CD4-positive, alpha-beta T cell (primary cell): Measurements from ENCODE around the gene USH1G. TPM values are rescaled to one million over a fixed set of nuclear protein-coding genes. Genes with fewer than 3 reads are reported as not detected.

ENCODE experiments used
- ATAC-seq: fragments of 200-7000 bp; cut with Tn5 transposase; one replicate; pipeline ENCODE4 v1.10.0; 2022; ENCODE audit warnings: mild to moderate bottlenecking; ENCODE audit not compliant: poor library complexity
- CTCF ChIA-PET: fragments of 350-600 bp; sonication (Branson Sonifier 250); formaldehyde crosslinking; loops from one replicate; lab custom pipeline; 2021; ENCODE audit warnings: antibody characterized with exemption, inconsistent platforms; lab: Charles Lee
- POLR2A ChIA-PET: fragments of 350-600 bp; sonication (Branson Sonifier 250); formaldehyde crosslinking; loops from one replicate; lab custom pipeline; 2021; ENCODE audit warnings: antibody characterized with exemption, inconsistent platforms; lab: Charles Lee
- DNase-seq, 14 experiments: peaks; one replicate each; pipeline ENCODE4 v3.0.0-alpha.2; 2013 to 2020; ENCODE audit warnings: mixed read lengths in 2 of 14
- H3K27ac ChIP-seq, 2 donors: one replicate each; pipeline versions ENCODE4 v1.5.1 to v1.7.0; 2013; ENCODE audit warnings: low read length in 2 of 2, low read depth in 1 of 2, mild to moderate bottlenecking in 1 of 2
- H3K27me3 ChIP-seq, 2 experiments: 1 replicate in 1 of 2; 2 replicates in 1 of 2; pipeline versions ENCODE4 v1.6.1 to v1.7.0; 2013; ENCODE audit warnings: low read length in 2 of 2, control low read depth in 1 of 2, mild to moderate bottlenecking in 1 of 2, moderate library complexity in 1 of 2; ENCODE audit not compliant: insufficient read depth in 2 of 2, control insufficient read depth in 1 of 2
- H3K36me3 ChIP-seq: one replicate; pipeline ENCODE4 v1.6.1; 2013; ENCODE audit warnings: low read length, control low read depth; ENCODE audit not compliant: insufficient read depth
- H3K4me1 ChIP-seq: one replicate; pipeline ENCODE4 v1.6.1; 2013; ENCODE audit warnings: low read length, control low read depth; ENCODE audit not compliant: insufficient read depth
- H3K4me3 ChIP-seq: one replicate; pipeline ENCODE4 v1.5.1; 2013; ENCODE audit warnings: mild to moderate bottlenecking, low read length, moderate library complexity
- H3K9me3 ChIP-seq, 2 experiments: 1 replicate in 1 of 2; 2 replicates in 1 of 2; pipeline versions ENCODE4 v1.6.1 to v1.7.0; 2013; ENCODE audit warnings: low read length in 2 of 2, mild to moderate bottlenecking in 2 of 2, control low read depth in 1 of 2, moderate library complexity in 1 of 2; ENCODE audit not compliant: control insufficient read depth in 1 of 2, insufficient read depth in 1 of 2
- H3K27ac Mint-ChIP-seq: one replicate; pipeline ENCODE4 v1.8.0; 2020; ENCODE audit warnings: mixed read lengths
- H3K27me3 Mint-ChIP-seq: one replicate; pipeline ENCODE4 v1.8.0; 2021; ENCODE audit warnings: mixed read lengths
- H3K36me3 Mint-ChIP-seq: one replicate; pipeline ENCODE4 v1.8.0; 2021; ENCODE audit warnings: low read depth, mixed read lengths
- H3K4me1 Mint-ChIP-seq: one replicate; pipeline ENCODE4 v1.8.0; 2021; ENCODE audit warnings: low read depth, mixed read lengths
- H3K4me3 Mint-ChIP-seq: one replicate; pipeline ENCODE4 v1.8.0; 2020; ENCODE audit warnings: mild to moderate bottlenecking, mixed read lengths
- H3K9me3 Mint-ChIP-seq: one replicate; pipeline ENCODE4 v1.8.0; 2020; ENCODE audit warnings: mixed read lengths
- intact Hi-C, 2 experiments: fragments of 100-400 bp; cut with DNase I in 1 of 2; cut with micrococcal nuclease in 1 of 2; formaldehyde crosslinking; loops; one replicate each; pipeline versions ENCODE4 v1.15.1 to v1.9.0; 2023 to 2025; cut with DNase I, micrococcal nuclease
- total RNA-seq, 174 experiments: library from RNA in 2 of 174; stranded (reverse) in 2 of 174; gene quantifications; one replicate each; pipeline ENCODE4 v1.2.3 and lab custom pipeline; 2021 to 2026
- TF ChIP-seq, protein P1 (sequence below): fragments of 200-600 bp; IDR thresholded peaks from one replicate; pipeline ENCODE4 v1.8.0; 2022; ENCODE audit warnings: antibody characterized with exemption, mild to moderate bottlenecking

USH1G gene
- total RNA-seq, 2 experiments from 2014 or later: not detected

- Mint-ChIP-seq H3K27ac (no peak overlapping the region), H3K4me1 (peaks cover 4% of the 10 kb centered on the region), H3K4me3 (no peak overlapping the region), H3K27me3 (no peaks in the 10 kb centered on the region), H3K36me3 (no peaks in the 10 kb centered on the region), H3K9me3 (no peaks in the 10 kb centered on the region)
- H3K9me3 ChIP-seq: no peaks in the 10 kb centered on the region
- H3K36me3 ChIP-seq: no peaks in the 10 kb centered on the region
- ATAC-seq (peak; percentile 59), DNase-seq (peak; percentile 61 to 85 (median 74))
- no peak overlapping the region for H3K27ac ChIP-seq
- ChIA-PET POLR2A (interaction anchor here (1.0 kb wide), 1 partner anchor 25 kb away, joined by 3 read pairs; no protein-coding TSS in a partner anchor), CTCF (interaction anchor here (0.6 to 2.6 kb wide), 21 partner anchors 12 to 301 kb away, joined by 3 to 20 read pairs (median 3); partner anchors contain the start of genes CDR2L, HID1, MRPL58 and OTOP2)
- no peaks in the 10 kb centered on the region for H3K27me3 ChIP-seq
- TF ChIP-seq, protein P1, sequence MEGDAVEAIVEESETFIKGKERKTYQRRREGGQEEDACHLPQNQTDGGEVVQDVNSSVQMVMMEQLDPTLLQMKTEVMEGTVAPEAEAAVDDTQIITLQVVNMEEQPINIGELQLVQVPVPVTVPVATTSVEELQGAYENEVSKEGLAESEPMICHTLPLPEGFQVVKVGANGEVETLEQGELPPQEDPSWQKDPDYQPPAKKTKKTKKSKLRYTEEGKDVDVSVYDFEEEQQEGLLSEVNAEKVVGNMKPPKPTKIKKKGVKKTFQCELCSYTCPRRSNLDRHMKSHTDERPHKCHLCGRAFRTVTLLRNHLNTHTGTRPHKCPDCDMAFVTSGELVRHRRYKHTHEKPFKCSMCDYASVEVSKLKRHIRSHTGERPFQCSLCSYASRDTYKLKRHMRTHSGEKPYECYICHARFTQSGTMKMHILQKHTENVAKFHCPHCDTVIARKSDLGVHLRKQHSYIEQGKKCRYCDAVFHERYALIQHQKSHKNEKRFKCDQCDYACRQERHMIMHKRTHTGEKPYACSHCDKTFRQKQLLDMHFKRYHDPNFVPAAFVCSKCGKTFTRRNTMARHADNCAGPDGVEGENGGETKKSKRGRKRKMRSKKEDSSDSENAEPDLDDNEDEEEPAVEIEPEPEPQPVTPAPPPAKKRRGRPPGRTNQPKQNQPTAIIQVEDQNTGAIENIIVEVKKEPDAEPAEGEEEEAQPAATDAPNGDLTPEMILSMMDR: peak; percentile 94
- intact Hi-C loops: loop anchor here (1.0 to 10.0 kb wide), 4 partner anchors 34 to 301 kb away; partner anchors contain the start of genes OTOP2 (in 1 of the 2) and USH1G (in 1 of the 2)
- peaks cover 17% of the 10 kb centered on the region for H3K4me1 ChIP-seq
- H3K4me3 ChIP-seq: no peak overlapping the region
These were observed 35.1 kb upstream of the USH1G start for GRCh38 chr17:74957935-74958740.

GRCh38 chr17:74956093-74956492, 33.0 kb upstream of the USH1G start:
- CTCF ChIA-PET: interaction anchor here (2.6 kb wide), 1 partner anchor 16 kb away, joined by 13 read pairs; the partner anchor contains the start of gene HID1
- no peak overlapping the region for H3K27ac ChIP-seq
- Mint-ChIP-seq H3K4me1 (no peaks in the 10 kb centered on the region), H3K27me3 (no peaks in the 10 kb centered on the region), H3K27ac (no peak overlapping the region), H3K36me3 (no peaks in the 10 kb centered on the region), H3K9me3 (no peaks in the 10 kb centered on the region), H3K4me3 (no peak overlapping the region)
- no peaks in the 10 kb centered on the region for H3K27me3 ChIP-seq
- intact Hi-C loops: loop anchor here in 1 of 2 experiments (5.0 to 10.0 kb wide), 2 partner anchors 161 to 299 kb away; no protein-coding TSS in a partner anchor
- TF ChIP-seq, protein P1: no peak
- DNase-seq (no peak), ATAC-seq (no peak)
- H3K9me3 ChIP-seq: no peaks in the 10 kb centered on the region
- no peaks in the 10 kb centered on the region for H3K36me3 ChIP-seq
- POLR2A ChIA-PET: no interaction called here
- H3K4me1 ChIP-seq: peaks cover 10% of the 10 kb centered on the region
- no peak overlapping the region for H3K4me3 ChIP-seq

GRCh38 chr17:74954665-74955421, 31.8 kb upstream of the USH1G start:
- Mint-ChIP-seq H3K4me1 (no peaks in the 10 kb centered on the region), H3K4me3 (no peak overlapping the region), H3K27ac (no peak overlapping the region), H3K9me3 (no peaks in the 10 kb centered on the region), H3K36me3 (no peaks in the 10 kb centered on the region), H3K27me3 (no peaks in the 10 kb centered on the region)
- Histone ChIP-seq H3K27ac (no peak overlapping the region), H3K4me3 (no peak overlapping the region), H3K4me1 (peaks cover 5% of the 10 kb centered on the region), H3K27me3 (no peaks in the 10 kb centered on the region), H3K9me3 (peaks cover 0 to 3% of the 10 kb centered on the region in 2 experiments), H3K36me3 (no peaks in the 10 kb centered on the region)
- TF ChIP-seq, protein P1: no peak
- CTCF ChIA-PET: no interaction called here
- intact Hi-C loops: loop anchor here in 1 of 2 experiments (5.0 to 10.0 kb wide), 2 partner anchors 160 to 298 kb away; no protein-coding TSS in a partner anchor
- no peak for ATAC-seq
- no peak for DNase-seq
- POLR2A ChIA-PET: no interaction called here
